IPS DF 19.7 (cell line): Measurements from ENCODE around the gene MCL1.

ENCODE experiments used
- DNase-seq: peaks from one replicate; pipeline ENCODE4 v3.0.0-alpha.2; 2013; ENCODE audit warnings: low read depth, low spot score

MCL1 gene

GRCh38 chr1:150557813-150558212, 21.6 kb downstream of the MCL1 start:
- DNase-seq: no peak

- DNase-seq: no peak
Observed at GRCh38 chr1:150557065-150557600, 22.3 kb downstream of the MCL1 start.

- no peak for DNase-seq
Observed at GRCh38 chr1:150555971-150556865, 23.2 kb downstream of the MCL1 start.

DNA sequence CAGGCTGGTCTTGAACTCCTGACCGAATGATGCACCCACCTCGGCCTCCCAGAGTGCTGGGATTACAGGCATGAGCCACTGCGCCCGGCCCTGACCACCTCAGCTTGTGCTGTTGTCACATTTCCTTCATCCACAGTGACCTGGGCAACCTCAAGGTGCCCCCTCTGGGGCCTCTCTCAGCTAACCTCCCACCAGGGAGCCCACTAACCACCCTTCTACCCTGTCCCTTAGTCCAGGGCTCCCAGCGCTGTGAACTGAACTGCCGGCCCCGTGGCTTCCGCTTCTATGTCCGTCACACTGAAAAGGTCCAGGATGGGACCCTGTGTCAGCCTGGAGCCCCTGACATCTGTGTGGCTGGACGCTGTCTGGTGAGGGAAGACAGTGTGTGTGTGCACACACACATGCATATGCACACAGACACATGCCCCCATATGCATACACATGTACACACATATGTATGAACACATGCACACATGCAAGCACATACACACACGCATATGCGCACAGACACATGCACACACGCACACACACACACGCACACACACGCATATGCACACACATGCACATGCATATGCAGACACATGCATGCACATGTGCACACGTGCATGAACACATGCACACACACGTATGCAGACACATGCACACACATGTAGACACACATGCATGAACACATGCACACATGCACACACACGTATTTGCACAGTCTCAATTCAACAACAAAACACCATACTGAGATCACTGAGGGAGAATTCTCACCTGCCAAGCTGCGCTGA, 24.0 kb downstream of the MCL1 start:
- no peak for DNase-seq

DNA sequence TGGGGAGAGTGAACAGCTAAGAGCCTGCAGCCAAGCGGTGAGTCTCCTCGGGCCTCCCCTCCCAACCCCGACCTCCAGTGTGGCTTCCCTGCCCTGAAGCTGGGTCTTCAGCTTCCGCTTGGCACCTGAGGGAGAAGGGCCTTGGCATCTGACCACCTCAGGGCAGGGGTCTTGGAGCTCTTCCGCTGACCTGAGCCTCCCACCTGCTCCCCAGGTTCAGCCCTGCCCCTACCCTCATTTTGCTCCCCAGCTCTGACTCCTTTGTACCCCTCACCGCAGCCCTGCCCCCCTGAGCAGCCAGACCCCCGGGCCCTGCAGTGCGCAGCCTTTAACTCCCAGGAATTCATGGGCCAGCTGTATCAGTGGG, 25.3 kb downstream of the MCL1 start:
- DNase-seq: no peak

GRCh38 chr1:150553392-150554085, 25.9 kb downstream of the MCL1 start:
- DNase-seq: no peak

DNA sequence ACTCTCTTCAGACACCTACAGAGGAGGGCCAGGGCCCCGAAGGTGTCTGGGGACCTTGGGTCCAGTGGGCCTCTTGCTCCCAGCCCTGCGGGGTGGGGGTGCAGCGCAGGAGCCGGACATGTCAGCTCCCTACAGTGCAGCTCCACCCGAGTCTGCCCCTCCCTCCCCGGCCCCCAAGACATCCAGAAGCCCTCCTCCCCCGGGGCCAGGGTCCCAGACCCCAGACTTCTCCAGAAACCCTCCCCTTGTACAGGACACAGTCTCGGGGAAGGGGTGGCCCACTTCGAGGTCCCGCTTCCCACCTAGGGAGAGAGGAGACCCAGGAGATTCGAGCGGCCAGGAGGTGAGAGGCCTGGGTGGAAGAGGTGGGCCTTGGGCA, 26.5 kb downstream of the MCL1 start:
- DNase-seq: no peak

DNA sequence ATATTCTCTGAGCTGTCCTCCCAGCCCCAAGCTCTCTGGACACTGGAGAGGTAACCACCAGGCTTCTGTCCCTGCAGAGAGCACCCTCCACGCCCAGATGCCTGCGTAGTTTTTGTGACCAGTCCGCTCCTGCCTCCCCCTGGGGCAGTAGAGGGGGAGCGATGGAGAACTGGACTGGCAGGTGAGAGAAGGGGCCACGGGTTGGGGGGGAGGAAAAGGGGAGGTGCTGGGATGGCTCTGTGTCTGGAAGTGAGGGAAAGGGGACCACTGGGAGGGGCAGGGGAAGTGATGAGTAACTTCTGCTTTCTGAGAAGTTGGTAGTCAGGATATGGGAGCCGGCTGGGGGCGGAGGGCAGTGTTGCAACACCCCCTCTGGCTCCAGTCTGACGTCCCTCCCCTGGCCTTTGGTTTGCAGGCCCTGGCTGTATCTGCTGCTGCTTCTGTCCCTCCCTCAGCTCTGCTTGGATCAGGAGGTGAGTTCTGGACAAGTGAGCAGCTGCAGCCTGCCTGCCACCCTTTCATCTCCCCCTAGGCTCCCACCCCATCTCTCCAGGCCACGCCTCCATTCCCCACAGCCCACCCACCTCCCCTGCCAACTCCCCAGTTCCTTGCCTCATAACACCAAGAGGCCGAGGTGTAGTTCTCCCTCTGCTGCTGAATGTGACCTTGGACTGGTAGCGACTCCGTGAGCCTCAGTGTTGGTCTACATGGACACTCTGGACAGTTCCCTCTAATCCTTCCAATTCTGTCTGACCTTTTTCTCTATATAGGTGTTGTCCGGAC, 27.1 kb downstream of the MCL1 start:
- no peak for DNase-seq

DNA sequence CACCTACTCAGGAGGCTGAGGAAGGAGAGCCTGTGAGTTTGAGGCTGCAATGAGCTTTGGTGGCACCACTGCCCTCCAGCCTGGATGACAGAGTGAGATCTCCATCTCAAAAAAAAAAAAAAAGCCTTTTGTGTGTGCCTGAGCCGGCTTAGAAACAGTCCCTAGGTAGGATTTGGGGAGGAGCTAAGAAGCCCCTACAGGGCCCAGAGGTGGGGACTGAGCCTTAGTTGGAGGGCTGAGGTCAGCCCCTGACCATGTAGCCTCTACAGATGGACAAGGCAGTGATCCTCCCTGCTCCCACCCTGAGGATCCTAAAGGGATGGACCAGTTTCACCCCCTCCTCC, 27.7 kb downstream of the MCL1 start:
- DNase-seq: no peak

DNA sequence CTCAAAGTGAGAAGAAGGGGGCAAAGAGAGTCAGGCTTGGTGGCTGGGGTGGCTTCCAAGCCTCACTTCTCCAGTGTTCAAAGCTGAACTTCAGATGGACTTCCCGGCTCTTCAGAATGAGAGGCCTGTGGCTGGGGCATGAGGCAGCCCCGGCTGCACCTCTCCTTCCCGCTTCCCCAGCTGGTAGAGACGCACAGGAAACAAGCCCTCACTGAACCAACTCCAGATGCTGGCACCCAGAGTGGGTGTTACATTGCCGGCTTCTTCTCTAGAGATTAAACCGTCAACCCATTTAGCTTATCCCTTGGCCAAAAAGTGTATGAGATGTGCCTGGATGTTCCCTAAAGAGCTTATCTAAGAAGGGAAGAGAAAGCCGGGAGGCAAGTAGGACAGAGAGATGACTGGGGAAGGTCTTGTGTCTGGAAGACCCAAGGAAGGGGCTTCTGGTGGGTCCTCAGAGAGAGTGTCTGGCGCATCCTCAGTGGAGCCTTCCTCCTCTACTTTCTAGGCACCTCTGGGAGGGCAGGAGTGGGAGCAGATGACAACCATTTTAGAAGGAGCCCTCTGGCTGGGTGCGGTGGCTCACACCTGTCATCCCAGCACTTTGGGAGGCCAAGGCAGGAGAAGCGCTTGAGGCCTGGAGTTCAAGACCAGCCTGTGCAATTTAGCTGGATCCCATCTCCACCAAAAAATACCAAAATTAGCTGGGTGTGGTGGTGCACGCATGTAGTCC, 28.2 kb downstream of the MCL1 start:
- DNase-seq: no peak

GRCh38 chr1:150550222-150551050, 29.0 kb downstream of the MCL1 start:
- DNase-seq: no peak

GRCh38 chr1:150549496-150550221, 29.8 kb downstream of the MCL1 start:
- no peak for DNase-seq

DNA sequence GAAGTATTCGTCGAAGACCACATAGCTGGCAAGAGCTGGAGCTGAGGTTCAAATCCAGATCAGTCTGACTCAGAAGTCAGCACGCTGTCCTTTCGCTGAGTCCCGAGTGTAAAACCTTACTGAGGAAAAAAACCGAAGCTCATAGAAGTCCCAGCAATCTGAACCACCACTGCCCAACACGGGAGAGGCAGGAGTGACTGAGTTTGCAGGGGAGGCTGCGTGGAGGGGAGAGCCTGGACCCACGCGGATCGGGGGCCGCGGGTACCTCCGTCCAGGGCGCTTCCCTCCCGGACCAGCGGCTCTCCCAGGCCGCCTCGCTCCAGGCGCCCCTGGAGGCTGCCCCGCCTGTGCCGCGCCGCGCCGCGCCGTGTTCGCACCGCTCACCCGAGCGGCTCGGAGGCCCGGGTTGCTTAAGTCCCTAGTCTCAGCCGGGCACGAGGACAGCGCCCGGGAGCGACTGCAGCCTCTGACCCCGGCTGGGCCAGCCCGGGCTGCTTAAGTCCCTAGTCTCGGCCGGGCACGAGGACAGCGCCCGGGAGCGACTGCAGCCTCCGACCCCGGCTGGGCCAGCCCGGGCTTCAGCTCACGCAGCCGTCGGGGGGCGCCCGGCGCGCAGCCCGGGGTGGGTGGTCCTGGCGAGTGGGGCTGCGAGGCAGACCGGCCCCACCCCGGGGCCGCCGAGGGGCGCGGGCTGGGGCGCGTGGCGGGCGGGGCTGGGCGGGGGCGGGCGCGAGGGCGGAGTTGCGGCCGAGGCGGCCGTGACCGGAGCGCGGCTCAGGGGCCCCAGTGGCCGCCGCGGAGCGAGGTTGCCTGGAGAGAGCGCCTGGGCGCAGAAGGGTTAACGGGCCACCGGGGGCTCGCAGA, 30.5 kb downstream of the MCL1 start, which contains the start of gene ADAMTSL4:
ADAMTSL4 (plus strand) TSS at position 777 of the 864 bp plus-strand sequence. CDS start 2,881 bp downstream, outside the sequence.
- DNase-seq: no peak

- DNase-seq: no peak
Observed at GRCh38 chr1:150548324-150548631, 31.1 kb downstream of the MCL1 start.

GRCh38 chr1:150546294-150546937, 33.0 kb downstream of the MCL1 start:
- DNase-seq: no peak

GRCh38 chr1:150545486-150546032, 33.9 kb downstream of the MCL1 start:
- no peak for DNase-seq

DNA sequence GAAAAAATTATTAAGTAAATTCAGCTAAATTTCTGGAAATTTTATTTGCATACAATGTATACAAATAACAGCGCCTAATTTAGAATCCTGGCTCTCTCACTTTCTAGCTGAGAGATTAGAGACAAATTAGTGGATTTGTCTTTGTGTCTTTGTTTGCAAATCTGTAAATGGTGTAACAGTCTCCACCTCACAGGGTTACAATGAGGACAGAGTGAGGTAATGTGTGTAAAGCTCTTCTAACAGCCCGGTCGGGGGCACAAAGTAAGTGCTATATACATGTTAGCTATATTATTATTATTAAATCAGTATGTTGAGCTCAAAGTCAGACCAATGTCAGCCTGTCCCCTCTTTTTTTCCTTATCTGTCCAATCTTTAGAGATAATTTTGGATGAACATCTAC, 35.2 kb downstream of the MCL1 start:
- no peak for DNase-seq
